WTC11 (cell line): ENCODE results near the gene MOB3B.

ENCODE experiments used
- ELF4 ChIP-seq: sonication (generic); formaldehyde crosslinking; IDR thresholded peaks from 2 replicates; pipeline ENCODE4 v1.8.1; 2022; ENCODE audit warnings: low read depth, mild to moderate bottlenecking, moderate library complexity, missing genetic modification reagents
- ESRRA ChIP-seq: sonication (generic); formaldehyde crosslinking; IDR thresholded peaks from 2 replicates; pipeline ENCODE4 v1.8.1; 2022; ENCODE audit warnings: mild to moderate bottlenecking, missing genetic modification reagents, borderline replicate concordance
- NR2C2 ChIP-seq: sonication (generic); formaldehyde crosslinking; IDR thresholded peaks from 2 replicates; pipeline ENCODE4 v1.8.0; 2022; ENCODE audit warnings: mild to moderate bottlenecking, missing genetic modification reagents
- TF ChIP-seq, protein P1 (sequence below): fragments of 200-600 bp; IDR thresholded peaks from 2 replicates; pipeline ENCODE4 v1.8.0; 2022; ENCODE audit warnings: antibody characterized with exemption
- TF ChIP-seq, protein P2 (sequence below): sonication (generic); formaldehyde crosslinking; IDR thresholded peaks from 2 replicates; pipeline ENCODE4 v1.8.0; 2022; ENCODE audit warnings: mild to moderate bottlenecking, missing genetic modification reagents

GRCh38 chr9:27373851-27374250 is 155.8 kb downstream of the MOB3B start:
- TF ChIP-seq, protein P1, sequence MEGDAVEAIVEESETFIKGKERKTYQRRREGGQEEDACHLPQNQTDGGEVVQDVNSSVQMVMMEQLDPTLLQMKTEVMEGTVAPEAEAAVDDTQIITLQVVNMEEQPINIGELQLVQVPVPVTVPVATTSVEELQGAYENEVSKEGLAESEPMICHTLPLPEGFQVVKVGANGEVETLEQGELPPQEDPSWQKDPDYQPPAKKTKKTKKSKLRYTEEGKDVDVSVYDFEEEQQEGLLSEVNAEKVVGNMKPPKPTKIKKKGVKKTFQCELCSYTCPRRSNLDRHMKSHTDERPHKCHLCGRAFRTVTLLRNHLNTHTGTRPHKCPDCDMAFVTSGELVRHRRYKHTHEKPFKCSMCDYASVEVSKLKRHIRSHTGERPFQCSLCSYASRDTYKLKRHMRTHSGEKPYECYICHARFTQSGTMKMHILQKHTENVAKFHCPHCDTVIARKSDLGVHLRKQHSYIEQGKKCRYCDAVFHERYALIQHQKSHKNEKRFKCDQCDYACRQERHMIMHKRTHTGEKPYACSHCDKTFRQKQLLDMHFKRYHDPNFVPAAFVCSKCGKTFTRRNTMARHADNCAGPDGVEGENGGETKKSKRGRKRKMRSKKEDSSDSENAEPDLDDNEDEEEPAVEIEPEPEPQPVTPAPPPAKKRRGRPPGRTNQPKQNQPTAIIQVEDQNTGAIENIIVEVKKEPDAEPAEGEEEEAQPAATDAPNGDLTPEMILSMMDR: no peak
- no peak for TF ChIP-seq NR2C2 (CRISPR knock-in tag)
- TF ChIP-seq ELF4 (CRISPR knock-in tag): no peak
- no peak for TF ChIP-seq ESRRA
- TF ChIP-seq, protein P2, sequence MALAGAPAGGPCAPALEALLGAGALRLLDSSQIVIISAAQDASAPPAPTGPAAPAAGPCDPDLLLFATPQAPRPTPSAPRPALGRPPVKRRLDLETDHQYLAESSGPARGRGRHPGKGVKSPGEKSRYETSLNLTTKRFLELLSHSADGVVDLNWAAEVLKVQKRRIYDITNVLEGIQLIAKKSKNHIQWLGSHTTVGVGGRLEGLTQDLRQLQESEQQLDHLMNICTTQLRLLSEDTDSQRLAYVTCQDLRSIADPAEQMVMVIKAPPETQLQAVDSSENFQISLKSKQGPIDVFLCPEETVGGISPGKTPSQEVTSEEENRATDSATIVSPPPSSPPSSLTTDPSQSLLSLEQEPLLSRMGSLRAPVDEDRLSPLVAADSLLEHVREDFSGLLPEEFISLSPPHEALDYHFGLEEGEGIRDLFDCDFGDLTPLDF (CRISPR knock-in tag): no peak
